ENCODE measurements around the gene GRB10. TPM values are rescaled to one million over a fixed set of nuclear protein-coding genes. Genes with fewer than 3 reads are reported as not detected.

The GRB10 gene
- total RNA-seq, 3 donors from 2014 or later = 56.8 to 71.1 (median 61.2) TPM

GRCh38 chr7:50620433-50620832 lies 162.3 kb downstream of the GRB10 start:
- DNase-seq (ENCODE audit: low spot score in 2 of 2) = no peak
- Histone ChIP-seq H3K4me3 (no peak overlapping the region), H3K4me1 (no peaks in the 10 kb centered on the region), H3K27me3 (no peaks in the 10 kb centered on the region), H3K36me3 (no peaks in the 10 kb centered on the region), H3K27ac (no peak overlapping the region), H3K9me3 (no peaks in the 10 kb centered on the region)
- intact Hi-C loops (cut with DNase I; ENCODE audit: low total_unique reads) = no loop called here
- TF ChIP-seq POLR2AphosphoS5 (IDR thresholded peaks at IDR 0.05) (no peak), CTCF (IDR thresholded peaks at IDR 0.05) (no peak), POLR2A (IDR thresholded peaks at IDR 0.05) (no peak)

GRCh38 chr7:50619684-50620083 lies 163.0 kb downstream of the GRB10 start:
- no peak for DNase-seq (ENCODE audit: low spot score in 2 of 2)
- Histone ChIP-seq H3K36me3 (no peaks in the 10 kb centered on the region), H3K4me3 (no peak overlapping the region), H3K27me3 (no peaks in the 10 kb centered on the region), H3K9me3 (no peaks in the 10 kb centered on the region), H3K27ac (no peak overlapping the region), H3K4me1 (no peaks in the 10 kb centered on the region)
- intact Hi-C loops (cut with DNase I; ENCODE audit: low total_unique reads) = no loop called here
- TF ChIP-seq POLR2AphosphoS5 (IDR thresholded peaks at IDR 0.05) (no peak), CTCF (IDR thresholded peaks at IDR 0.05) (no peak), POLR2A (IDR thresholded peaks at IDR 0.05) (no peak)

- DNase-seq (ENCODE audit: low spot score in 2 of 2) = no peak
- no peaks in the 10 kb centered on the region for H3K36me3 ChIP-seq
- no peak overlapping the region for H3K27ac ChIP-seq
- no peak for TF ChIP-seq CTCF (IDR thresholded peaks at IDR 0.05)
- TF ChIP-seq POLR2A (IDR thresholded peaks at IDR 0.05) = no peak
- no peak for TF ChIP-seq POLR2AphosphoS5 (IDR thresholded peaks at IDR 0.05)
- no peak overlapping the region for H3K4me3 ChIP-seq
- H3K27me3 ChIP-seq = no peaks in the 10 kb centered on the region
- no peaks in the 10 kb centered on the region for H3K4me1 ChIP-seq
- H3K9me3 ChIP-seq = no peaks in the 10 kb centered on the region
- intact Hi-C loops (cut with DNase I; ENCODE audit: low total_unique reads) = no loop called here
These were observed 164.4 kb downstream of the GRB10 start for GRCh38 chr7:50618281-50618680.

GRCh38 chr7:50615519-50616080 lies 167.1 kb downstream of the GRB10 start:
- Histone ChIP-seq H3K4me1 (no peaks in the 10 kb centered on the region), H3K36me3 (no peaks in the 10 kb centered on the region)
- no peak for TF ChIP-seq CTCF (IDR thresholded peaks at IDR 0.05)
- no peak for TF ChIP-seq POLR2AphosphoS5 (IDR thresholded peaks at IDR 0.05)
- TF ChIP-seq POLR2A (IDR thresholded peaks at IDR 0.05) = no peak

GRCh38 chr7:50614721-50615518 lies 167.8 kb downstream of the GRB10 start:
- intact Hi-C loops (cut with DNase I; ENCODE audit: low total_unique reads) = no loop called here
- no peak for TF ChIP-seq POLR2A (IDR thresholded peaks at IDR 0.05)
- TF ChIP-seq POLR2AphosphoS5 (IDR thresholded peaks at IDR 0.05) = no peak
- TF ChIP-seq CTCF (IDR thresholded peaks at IDR 0.05) = no peak
- Histone ChIP-seq H3K27me3 (no peaks in the 10 kb centered on the region), H3K4me3 (no peak overlapping the region), H3K4me1 (no peaks in the 10 kb centered on the region), H3K36me3 (no peaks in the 10 kb centered on the region), H3K27ac (no peak overlapping the region), H3K9me3 (no peaks in the 10 kb centered on the region)
- DNase-seq (ENCODE audit: low spot score in 2 of 2) = no peak

More at GRCh38 chr7:50615519-50616080, 167.1 kb downstream of the GRB10 start:
- intact Hi-C loops (cut with DNase I; ENCODE audit: low total_unique reads) = no loop called here
- H3K4me3 ChIP-seq = no peak overlapping the region
- H3K27me3 ChIP-seq = no peaks in the 10 kb centered on the region
- no peaks in the 10 kb centered on the region for H3K9me3 ChIP-seq
- no peak for DNase-seq (ENCODE audit: low spot score in 2 of 2)
- H3K27ac ChIP-seq = no peak overlapping the region

All from breast epithelium (tissue), 4 donors.